NCI-H345 treated with DMSO at 0.1 percent for 48 hours (cell line): ENCODE data around the gene HIPK1.

Source experiments
- DNase-seq: peaks from one replicate; lab custom pipeline; 2025; ENCODE audit not compliant: unreplicated experiment; lab: John Stamatoyannopoulos, UW

Gene HIPK1

DNA sequence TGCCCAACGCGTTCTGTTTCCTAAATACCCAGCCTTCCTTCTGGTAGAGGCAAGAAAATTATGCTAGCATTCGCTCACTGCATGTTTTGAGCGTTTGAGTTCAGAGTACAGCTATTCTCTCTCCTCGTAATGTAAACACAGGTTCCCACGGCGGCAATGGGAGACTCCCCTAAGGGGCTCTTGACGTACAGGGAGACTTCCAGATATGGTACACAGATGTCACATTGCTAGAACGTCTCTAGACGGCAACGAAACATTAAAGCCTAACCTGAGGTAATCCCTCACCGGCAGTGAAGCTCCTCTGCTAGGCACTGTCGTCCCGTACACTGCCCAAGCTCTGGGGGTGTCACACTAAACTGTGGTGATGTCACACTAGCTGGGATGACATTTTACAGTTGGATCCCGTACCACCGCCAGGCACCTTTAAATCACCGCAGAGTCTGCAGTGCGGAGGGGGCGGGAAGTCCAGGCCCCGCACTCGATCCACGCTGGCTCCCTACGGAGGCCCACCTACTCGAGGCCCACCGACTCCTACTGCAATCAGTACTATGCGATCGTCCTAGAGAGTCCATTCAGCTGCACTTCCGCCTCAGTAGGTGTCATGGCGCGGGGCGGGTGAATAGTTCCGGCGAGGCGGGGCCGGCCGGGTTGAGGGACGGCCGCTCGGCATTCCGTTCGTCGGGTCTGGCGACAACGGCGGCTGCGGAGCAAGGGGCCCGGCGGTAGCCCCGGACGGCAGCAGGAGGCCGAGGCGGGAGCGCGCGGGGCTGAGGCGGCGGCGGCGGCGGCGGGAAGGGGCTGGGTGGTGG, at the start of gene HIPK1:
TSS of gene HIPK1 (plus strand) at position 384 of the 809 bp plus-strand sequence.
- DNase-seq, result peak; percentile 71

DNA sequence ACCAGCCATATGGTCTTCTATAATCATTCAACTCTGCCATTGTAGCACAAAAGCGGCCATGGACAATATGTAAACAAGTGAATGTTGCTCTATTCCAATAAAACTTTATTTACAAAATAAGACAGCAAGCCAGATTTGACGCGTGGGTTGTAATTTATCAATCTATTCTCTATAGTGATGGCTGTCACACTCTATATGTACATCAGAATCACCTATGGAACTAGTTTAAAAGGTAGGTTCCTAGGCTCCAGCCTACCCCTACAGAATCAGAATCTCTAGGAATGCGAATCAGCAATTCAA, 49.4 kb upstream of the HIPK1 start:
- no peak for DNase-seq

- DNase-seq, result no peak
Observed at GRCh38 chr1:113881661-113882060, 47.5 kb upstream of the HIPK1 start.

- DNase-seq, result no peak
Observed at GRCh38 chr1:113886417-113887401, 42.4 kb upstream of the HIPK1 start.

- no peak for DNase-seq
Observed at GRCh38 chr1:113887402-113888175, 41.5 kb upstream of the HIPK1 start, which contains the start of gene BCL2L15. Gene BCL2L15 (minus strand): TSS chr1:113887581. CDS start chr1:113887375, 206 bp downstream.

DNA sequence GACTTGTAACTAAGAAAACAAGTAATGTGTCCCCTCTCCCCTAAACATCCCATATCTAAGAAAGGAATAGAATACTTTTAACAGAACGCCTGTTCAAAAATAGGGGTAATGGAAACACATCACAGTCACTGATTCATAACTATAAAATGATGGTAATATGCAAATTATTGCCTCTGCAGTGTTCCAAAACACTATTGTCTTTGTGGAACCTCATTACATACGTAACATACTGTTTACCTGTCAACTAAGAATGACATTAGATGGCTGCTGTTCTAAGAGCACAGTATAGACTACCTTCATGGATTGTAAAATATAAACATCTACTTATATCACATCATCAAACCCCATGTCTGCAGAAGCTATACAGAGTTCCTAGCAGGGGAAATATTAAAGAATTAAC, 38.3 kb upstream of the HIPK1 start:
- DNase-seq, result no peak

DNA sequence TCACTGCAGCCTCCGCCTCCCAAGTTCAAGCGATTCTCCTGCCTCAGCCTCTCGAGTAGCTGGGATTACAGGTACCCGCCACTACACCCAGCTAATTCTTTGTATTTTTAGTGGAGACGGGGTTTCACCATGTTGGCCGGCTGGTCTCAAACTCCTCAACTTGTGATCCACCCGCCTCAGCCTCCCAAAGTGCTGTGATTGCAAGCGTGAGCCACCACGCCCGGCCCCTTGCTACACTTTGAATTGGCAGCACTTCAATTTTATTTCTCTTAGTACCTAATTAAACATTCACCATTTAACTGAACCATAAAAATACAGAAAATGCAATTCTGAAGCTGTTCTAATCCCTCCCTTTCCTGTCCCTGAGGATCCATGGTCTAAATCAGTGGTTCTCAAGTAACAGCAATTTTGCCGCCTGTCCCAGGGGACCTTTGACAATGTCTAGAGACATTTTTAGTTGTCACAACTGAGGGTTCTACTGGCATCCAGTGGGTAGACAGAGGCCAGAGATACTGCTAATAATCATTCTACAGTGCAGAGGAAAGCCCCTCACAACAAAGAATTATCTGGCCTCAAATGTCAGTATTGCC, 37.4 kb upstream of the HIPK1 start:
- no peak for DNase-seq

DNA sequence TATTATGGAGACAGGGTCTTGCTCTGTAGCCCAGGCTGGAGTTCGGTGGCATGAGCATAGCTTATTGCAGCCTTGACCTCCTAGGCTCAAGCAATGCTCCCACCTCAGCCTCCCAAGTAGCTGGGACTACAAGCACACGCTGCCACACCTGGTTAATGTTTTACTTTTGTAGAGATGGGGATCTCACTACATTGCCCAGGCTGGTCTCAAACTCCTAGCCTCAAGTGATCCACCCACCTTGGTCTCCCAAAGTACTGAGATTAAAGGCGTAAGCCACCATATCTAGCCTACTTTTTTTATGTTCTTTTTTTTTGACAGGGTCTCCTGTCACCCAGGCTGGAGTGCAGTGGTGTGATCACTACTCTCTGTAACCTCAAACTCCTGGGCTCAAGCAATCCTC, 35.9 kb upstream of the HIPK1 start:
- no peak for DNase-seq

DNA sequence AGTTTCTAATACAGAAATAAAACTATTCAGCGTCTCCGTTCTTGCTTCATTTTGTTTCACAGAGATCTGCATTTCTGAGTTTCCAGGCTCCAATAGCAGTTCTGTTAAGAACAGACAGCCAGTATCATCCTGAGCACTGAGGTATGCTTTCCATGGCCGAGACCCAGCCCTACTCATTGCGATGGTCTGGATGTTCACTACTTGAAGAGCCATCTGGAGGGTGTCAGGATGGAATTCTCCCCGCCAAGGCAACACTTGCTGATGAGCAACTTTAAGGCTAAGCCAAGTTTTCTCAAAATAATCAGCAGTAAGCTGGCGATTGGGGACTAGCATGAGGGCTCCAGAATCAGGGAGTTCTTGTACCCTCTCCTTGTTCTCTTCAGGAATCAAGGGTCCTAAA, 34.0 kb upstream of the HIPK1 start:
- DNase-seq, result no peak

- no peak for DNase-seq
Observed at GRCh38 chr1:113895961-113896360, 33.2 kb upstream of the HIPK1 start.

DNA sequence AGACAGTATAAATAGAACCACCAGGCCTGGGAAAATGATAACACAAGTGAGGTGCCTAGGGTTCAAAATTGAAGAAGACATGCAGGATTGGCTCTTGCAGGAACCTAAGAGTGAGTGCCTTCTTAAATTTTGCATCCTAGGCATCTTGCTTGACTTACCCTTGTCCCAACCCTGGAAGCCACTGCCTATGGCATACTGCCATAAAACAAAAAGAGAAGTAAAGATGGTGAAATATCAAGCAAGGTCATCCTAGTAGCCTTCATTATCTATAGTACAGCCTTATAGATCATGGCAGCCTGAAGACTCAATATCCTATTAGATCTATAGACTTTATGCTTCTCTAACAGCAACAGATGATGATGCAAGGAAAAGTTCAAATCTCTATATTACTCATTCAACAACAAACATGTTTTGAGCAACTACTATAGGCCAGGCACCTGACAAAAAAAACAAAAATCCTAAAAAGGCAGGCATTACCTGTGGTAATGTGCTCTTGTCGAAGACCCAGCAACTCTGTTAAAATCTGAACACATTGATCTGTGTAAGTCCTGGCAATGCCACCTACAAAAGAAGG, 30.8 kb upstream of the HIPK1 start:
- DNase-seq, result no peak

DNA sequence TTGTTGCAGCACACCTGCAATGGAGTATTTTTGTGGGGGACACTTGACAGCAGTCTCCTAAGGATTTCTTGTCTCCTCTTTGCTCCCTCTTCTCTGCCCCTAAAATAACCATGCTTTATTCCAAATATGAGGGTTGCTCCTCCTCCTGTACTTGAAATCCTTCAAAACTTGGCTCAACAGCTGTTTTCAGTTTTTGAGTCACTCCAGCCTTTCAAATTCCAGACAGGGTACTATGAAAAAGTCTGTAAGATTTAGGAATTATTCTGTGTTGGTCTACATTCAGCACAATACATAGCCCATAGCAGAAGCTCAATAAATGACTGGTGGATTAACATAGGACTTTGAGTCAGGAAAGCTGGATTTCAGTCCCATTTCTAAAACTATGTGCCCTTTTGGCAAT, 30.0 kb upstream of the HIPK1 start:
- DNase-seq, result no peak

- no peak for DNase-seq
Observed at GRCh38 chr1:113901191-113901590, 27.9 kb upstream of the HIPK1 start.

DNA sequence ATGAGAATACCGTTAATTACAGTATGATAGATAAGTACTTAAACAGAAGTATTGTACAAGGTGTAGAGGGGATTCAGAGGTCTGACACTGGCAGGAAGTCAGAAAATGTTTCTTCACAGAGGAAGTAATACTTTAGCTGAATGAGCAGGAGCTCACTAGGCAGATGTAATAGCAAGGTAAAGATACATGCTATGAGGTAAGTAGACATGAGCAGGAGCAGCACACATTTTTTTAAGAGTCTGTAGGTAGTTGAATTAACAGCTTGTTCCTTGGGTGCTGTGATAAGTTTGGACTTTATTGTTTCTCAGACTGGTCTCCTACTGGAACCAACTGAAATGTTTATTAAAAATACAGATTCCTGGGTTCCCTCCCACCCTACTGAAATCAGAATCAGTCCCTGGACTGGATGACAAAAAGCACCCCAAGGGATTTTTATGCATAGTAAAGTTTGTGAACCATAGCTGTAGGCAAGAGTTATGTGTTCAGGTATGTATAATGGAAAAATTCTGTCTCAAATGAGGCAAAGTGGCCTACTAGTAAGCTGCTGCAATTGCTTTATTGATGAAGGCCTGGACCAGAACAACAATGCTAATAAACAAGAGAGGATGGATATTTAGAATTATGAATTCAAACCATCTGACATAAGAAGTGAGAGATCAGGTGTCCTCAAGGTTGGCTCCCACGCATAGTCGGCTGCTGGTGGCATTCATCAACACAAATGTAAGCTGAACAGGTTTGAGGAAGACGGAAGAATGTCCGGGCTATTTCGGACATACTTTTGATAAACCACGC, 25.4 kb upstream of the HIPK1 start:
- no peak for DNase-seq

DNA sequence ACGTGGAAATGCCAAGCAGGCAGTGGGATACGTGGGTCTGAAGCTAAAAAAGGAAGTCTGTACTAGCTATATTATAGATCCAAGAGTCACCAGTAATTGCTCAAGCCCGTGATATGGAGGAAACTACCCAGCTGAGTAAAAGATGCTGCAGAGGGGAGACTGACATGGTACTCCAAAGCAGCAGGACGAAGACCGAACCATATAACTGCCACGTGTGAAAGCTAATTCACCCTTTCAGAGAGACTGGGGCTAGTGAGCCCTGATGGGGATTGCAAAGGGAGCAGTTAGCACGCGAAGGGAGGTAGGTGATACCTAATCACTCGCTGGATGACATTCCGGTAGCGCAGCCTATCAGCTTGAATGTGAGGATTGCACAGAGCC, 24.8 kb upstream of the HIPK1 start:
- DNase-seq, result peak; percentile 57

GRCh38 chr1:113904674-113905434, 24.3 kb upstream of the HIPK1 start, which contains the start of the genes AP4B1 and DCLRE1B:
Gene AP4B1 (minus strand): TSS chr1:113904799. CDS start chr1:113904717, 82 bp downstream.
Gene DCLRE1B (plus strand): TSS chr1:113905326. CDS start chr1:113905587, 261 bp downstream.
- DNase-seq, result peak; percentile 97

GRCh38 chr1:113905435-113905861, 23.7 kb upstream of the HIPK1 start:
- DNase-seq, result peak; percentile 12

- DNase-seq, result no peak
Observed at GRCh38 chr1:113912594-113913311, 16.4 kb upstream of the HIPK1 start.
